LNCAP (cell line): ENCODE results near the gene OR7C1.
A peak's percentile ranks its signal among the peaks of the same experiment; 100 is the strongest.

ENCODE experiments used
- TF ChIP-seq, protein P1 (sequence below): fragments of 450-650 bp; IDR thresholded peaks from 2 replicates; pipeline ENCODE4 v1.5.1; 2017; ENCODE audit warnings: mild to moderate bottlenecking

Gene OR7C1

DNA sequence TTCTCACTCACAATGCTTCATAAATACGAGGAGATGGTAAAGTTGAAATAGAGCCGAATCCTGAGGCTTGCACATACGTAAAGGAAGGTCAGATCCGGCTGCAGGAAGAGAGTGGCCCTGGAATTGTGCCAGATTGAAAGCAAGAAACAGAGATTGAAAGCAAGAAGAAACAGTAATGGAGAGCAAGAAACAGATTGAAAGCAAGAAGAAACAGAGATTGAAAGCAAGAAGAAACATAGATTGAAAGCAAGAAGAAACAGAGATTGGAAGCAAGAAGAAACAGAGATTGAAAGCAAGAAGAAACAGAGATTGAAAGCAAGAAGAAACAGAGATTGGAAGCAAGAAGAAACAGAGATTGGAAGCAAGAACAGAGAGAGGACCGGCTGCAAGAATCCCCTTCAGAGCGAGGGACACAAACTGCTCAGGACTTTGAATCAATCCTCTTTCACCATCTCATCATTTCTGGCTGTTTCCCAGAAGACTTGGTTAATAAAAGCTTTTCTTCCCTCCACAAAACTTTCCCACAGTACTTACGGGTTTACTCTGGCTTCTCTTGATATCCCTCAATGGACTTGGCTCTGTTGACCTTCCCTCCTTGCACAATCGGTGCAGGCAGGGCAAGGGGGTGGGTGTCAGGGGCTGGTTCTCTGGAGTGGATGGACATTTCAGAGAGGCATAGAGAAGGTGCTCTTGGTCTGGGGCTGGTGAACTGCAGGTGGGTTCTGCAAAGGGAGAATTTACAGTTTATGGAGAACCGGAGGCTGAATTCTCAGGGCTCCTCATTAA, 25.5 kb downstream of the OR7C1 start:
- TF ChIP-seq, protein P1, sequence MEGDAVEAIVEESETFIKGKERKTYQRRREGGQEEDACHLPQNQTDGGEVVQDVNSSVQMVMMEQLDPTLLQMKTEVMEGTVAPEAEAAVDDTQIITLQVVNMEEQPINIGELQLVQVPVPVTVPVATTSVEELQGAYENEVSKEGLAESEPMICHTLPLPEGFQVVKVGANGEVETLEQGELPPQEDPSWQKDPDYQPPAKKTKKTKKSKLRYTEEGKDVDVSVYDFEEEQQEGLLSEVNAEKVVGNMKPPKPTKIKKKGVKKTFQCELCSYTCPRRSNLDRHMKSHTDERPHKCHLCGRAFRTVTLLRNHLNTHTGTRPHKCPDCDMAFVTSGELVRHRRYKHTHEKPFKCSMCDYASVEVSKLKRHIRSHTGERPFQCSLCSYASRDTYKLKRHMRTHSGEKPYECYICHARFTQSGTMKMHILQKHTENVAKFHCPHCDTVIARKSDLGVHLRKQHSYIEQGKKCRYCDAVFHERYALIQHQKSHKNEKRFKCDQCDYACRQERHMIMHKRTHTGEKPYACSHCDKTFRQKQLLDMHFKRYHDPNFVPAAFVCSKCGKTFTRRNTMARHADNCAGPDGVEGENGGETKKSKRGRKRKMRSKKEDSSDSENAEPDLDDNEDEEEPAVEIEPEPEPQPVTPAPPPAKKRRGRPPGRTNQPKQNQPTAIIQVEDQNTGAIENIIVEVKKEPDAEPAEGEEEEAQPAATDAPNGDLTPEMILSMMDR = no peak

DNA sequence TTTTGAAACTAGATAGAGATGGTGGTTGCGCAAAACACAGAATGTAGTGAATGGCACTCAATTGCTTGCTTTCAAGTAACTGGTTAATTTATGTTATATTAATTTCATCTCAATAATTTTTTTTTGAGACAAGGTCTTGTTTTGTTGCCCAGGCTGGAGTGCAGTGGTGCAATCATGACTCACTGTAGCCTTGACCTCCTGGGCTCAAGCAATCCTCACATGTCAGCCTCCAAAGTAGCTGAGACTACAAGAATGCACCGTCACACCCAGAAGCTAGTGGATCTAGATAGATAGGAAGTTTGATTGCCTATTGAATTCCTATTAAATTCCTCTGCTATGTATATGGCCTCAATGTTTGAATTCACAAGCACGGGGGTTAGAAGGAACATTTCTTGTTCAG, 30.2 kb downstream of the OR7C1 start:
- TF ChIP-seq, protein P1 = no peak

DNA sequence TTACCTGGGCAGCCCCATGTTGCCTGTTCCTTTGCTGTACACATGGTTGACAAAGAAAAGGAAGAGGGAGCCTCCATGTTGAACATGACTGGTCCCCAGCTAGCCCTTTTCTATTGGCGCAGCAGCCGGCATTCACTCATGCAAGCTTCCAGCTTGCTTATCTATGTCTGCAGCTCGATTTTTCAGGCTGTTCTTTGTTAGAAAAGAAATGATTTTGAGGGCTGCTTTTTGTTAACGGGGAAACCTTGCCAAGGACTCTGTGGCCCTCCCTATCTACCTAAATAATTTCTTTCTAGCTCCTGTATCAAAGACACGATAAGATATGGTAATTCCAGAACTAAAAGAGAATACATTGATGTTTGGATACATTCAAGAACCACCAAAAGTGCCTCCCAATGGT, 36.2 kb downstream of the OR7C1 start:
- TF ChIP-seq, protein P1 = no peak

DNA sequence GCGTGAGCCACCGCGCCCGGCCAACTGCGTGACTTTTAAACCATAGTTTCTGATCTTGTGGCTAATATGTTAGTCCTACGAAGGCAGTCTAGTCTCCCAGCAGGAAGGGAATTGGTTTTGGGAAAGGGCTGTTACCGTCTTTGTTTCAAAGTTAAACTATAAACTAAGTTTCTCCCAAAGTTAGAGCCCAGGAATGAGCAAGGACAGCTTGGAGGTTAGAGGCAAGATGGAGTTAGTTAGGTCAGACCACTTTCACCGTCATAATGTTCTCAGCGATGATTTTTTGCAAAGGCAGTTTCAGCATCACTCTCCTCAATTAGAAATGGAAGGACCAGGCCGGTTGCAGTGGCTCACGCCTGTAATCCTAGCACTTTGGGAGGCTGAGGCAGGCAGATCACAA, 39.0 kb downstream of the OR7C1 start:
- TF ChIP-seq, protein P1 = no peak

DNA sequence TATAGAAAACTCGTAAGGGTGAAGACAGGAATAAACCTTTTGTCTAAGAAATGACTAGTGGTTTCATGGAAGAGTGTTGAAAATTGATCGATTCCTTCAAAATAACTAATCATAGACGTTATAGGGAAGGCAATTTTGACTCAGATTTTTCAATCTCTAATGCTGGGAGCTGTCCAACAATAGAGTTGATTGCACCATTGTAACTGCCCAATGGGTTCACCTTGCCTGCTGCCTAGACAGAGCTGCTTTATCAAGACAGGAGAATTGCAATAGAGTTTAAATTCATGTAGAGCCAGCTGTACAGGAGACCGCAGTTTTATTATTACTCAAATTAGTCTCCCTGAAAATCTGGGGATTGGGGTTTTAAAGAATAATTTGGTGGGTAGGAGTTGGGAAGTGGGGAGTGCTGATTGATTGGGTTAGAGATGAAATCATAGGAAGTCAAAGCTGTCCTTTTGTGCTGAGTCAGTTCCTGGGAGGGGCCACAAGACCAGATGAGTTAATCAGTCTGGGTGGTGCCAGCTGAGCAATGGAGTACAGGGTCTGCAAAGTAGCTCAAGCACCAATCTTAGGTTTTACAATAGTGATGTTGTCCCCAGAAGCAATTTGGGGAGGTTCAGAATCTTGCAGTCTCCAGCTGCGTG, 39.8 kb downstream of the OR7C1 start:
- TF ChIP-seq, protein P1 = no peak

DNA sequence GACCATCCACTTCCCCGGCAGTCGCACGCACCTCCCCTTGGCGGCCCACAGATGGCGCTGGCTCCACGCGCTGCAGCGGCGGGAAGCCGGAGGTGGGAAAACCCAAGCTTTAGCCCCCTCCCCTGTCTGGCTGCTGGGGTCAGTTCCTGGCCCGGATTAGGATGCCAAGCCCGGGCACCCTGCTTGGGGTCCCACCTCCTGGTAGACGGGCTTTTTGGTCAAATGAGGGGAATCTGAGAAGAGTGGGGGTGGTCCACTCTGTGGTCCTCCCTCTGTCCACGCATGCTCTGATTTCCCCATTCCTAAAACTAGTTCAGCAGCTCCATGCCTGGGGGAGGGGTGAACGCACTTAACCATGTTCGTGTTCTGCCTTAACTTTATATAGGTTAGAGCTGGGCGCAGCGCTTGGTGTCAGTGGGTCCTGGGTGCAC, 48.5 kb downstream of the OR7C1 start:
- TF ChIP-seq, protein P1 = peak; percentile 88

DNA sequence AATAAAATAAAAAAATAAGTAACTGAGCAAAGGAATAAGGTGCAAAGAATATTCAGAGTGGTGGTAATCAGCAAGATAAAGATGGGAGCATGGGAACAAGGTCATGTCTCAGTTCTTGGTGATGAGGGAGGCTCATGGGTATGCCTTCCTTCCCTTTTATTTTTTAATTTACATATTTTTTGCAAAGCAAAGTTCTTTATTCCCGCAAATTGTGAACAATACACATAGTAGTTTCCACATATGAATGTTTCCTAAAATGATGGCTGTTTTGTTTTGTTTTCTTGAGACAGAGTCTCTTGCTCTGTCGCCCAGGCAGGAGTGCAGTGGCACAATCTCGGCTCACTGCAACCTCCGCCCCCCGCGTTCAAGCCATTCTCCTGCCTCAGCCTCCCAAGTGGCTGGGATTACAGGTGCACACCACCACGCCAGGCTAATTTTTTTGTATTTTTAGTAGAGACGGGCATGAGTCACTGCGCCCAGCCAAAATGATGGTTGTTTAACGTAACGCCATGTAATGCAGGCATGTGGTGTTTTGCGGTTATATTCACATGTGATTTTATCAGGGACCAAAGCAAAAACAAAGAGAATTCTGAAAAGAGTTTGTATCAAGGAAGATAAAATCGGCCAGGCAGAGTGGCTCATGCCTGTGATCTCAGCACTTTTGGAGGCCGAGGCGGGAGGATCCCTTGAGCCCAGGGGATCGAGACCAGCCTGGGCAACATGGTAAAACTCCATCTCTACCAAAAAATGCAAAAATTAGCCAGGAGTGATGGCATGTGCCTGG, 52.2 kb downstream of the OR7C1 start:
- TF ChIP-seq, protein P1 = no peak
